ENCODE measurements around the gene NPLOC4.

Gene NPLOC4

GRCh38 chr17:81636505-81637288, at the start of gene NPLOC4, which contains the start of gene TSPAN10:
Gene NPLOC4 (minus strand): TSS chr17:81637112. CDS start chr17:81636930, 182 bp downstream.
Gene TSPAN10 (plus strand): TSS chr17:81637196. CDS start chr17:81642413, 5,217 bp downstream.
- DNase-seq: peak; percentile 84 to 87

DNA sequence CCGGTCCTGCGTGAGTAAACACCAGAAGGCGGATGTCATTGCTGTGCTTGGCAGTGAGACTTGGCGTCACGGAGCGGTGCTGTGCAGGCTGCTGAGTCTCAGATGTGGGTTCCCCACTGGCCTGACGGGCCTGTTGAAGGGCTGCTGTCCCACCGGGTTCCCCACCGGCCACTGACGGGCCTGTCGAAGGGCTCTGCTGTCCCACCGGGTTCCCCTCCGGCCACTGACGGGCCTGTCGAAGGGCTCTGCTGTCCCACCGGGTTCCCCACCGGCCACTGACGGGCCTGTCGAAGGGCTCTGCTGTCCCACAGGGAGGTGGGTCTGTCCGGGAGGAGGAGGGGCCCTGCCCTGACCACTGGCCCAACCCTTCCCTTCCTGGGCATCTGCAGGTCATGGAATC, 49.7 kb upstream of the NPLOC4 start:
- DNase-seq: no peak

- peak; percentile 57 to 60 for DNase-seq
These were observed 48.2 kb upstream of the NPLOC4 start for GRCh38 chr17:81685108-81685507.

GRCh38 chr17:81684442-81684911, 47.6 kb upstream of the NPLOC4 start:
- peak in 1 of 2 experiments; percentile 16 for DNase-seq

GRCh38 chr17:81683584-81684441, 46.9 kb upstream of the NPLOC4 start, which contains the start of the genes ARL16 and HGS:
Gene ARL16 (minus strand): TSS chr17:81683797. CDS start chr17:81683753, 44 bp downstream.
Gene HGS (plus strand): TSS chr17:81684011. CDS start chr17:81684067, 56 bp downstream.
- DNase-seq: peak; percentile 97 to 98

- peak in 1 of 2 experiments; percentile 24 for DNase-seq
These were observed 46.3 kb upstream of the NPLOC4 start for GRCh38 chr17:81683208-81683583.

- DNase-seq: no peak
These were observed 45.8 kb upstream of the NPLOC4 start for GRCh38 chr17:81682565-81683207.

DNA sequence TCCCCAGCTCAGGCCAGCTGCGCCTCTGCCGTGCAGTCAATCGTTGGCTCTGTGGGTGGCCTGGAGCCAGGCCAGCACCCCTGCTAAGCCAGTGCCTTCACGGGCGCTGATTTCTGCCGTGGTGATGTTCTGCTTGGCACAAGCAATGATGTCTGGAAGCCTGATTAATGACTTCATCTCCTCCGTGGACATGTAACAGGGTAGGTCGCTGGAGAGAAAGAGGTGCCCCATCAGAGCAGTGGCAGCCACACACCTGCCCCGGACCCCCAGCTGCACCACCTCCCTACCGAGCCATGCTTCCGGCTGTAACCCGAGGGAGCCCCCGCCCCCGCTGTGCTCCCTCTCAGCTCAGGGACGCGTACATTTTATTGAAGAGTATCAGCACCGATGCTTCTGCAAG, 44.8 kb upstream of the NPLOC4 start:
- DNase-seq: no peak

- DNase-seq: no peak
These were observed 43.2 kb upstream of the NPLOC4 start for GRCh38 chr17:81680150-81680549.

- no peak for DNase-seq
These were observed 40.0 kb upstream of the NPLOC4 start for GRCh38 chr17:81676906-81677305.

- peak; percentile 36 to 46 for DNase-seq
These were observed 38.8 kb upstream of the NPLOC4 start for GRCh38 chr17:81675515-81676221.

GRCh38 chr17:81673561-81674258, 36.8 kb upstream of the NPLOC4 start:
- no peak for DNase-seq

DNA sequence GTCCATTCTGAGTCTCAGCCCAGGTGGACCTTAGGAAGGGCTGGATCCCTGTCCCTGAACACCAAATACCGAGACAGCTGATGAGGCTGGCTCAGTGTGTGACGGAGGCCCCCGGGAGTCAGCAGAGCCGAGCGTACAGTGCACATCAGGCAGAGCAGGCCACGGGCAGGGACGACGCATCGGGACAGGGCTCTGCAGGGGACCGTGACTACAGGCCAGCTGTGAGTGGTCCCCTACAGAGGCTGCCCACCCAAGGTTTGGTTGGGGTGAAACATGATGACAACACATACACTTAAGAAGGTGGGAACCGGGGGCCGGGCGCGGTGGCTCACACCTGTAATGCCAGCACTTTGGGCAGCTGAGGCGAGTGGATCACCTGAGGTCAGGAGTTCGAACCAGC, 36.0 kb upstream of the NPLOC4 start:
- no peak for DNase-seq

- no peak for DNase-seq
These were observed 35.6 kb upstream of the NPLOC4 start for GRCh38 chr17:81672504-81672903.

DNA sequence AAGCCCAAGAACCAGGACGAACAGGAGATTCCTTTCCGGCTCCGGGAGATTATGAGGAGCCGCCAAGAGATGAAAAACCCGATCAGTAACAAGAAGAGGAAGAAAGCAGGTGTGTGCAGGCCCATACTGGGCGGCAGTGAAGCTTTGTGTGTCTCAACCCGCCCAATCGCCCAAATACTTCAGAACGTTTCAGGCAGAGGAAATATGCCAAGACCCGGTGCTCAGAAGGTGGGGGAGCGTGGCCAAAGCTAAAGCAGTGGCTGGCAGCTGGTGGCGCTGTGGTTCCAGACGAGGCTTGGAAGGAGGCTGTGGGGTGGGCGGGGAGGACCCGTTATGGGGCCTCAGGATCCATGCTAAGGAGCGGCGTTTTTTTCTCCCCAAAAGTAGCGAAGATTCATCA, 30.8 kb upstream of the NPLOC4 start:
- peak in 1 of 2 experiments; percentile 24 for DNase-seq

GRCh38 chr17:81666342-81667191, 29.7 kb upstream of the NPLOC4 start, which contains the start of the genes CCDC137 and OXLD1:
Gene CCDC137 (plus strand): TSS chr17:81666737. CDS start chr17:81666767, 30 bp downstream.
Gene OXLD1 (minus strand): TSS chr17:81666605. CDS start chr17:81666577, 28 bp downstream.
- peak; percentile 94 to 95 for DNase-seq

DNA sequence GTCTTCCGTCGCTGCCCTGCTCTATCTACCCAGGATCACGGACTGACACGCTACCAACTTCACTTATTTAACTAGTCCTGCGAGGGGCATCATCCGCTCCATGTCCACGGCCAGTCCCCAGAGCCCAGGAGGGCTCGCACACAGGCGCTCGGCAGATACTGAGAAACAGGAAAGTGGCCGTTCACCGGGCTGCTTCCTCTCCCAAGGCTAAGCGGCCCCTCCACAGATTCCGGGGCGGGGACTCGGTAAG, 29.1 kb upstream of the NPLOC4 start:
- no peak for DNase-seq

- peak; percentile 69 to 76 for DNase-seq
These were observed 28.5 kb upstream of the NPLOC4 start for GRCh38 chr17:81665205-81666091.

GRCh38 chr17:81664051-81664470, 27.1 kb upstream of the NPLOC4 start:
- DNase-seq: peak in 1 of 2 experiments; percentile 22

Measured in activated CD4-positive, alpha-beta T cell treated with anti-CD3 and anti-CD28 coated beads, Interleukin-2, amount 50 U/mL, for 48 hours (primary cell).